CD4-positive, alpha-beta T cell (primary cell): ENCODE data around the gene MARCO. TPM values are rescaled to one million over a fixed set of nuclear protein-coding genes. Genes with fewer than 3 reads are reported as not detected.

ENCODE experiments used
- ATAC-seq: fragments of 200-7000 bp; cut with Tn5 transposase; one replicate; pipeline ENCODE4 v1.10.0; 2022; ENCODE audit warnings: mild to moderate bottlenecking; ENCODE audit not compliant: poor library complexity
- CTCF ChIA-PET: fragments of 350-600 bp; sonication (Branson Sonifier 250); formaldehyde crosslinking; loops from one replicate; lab custom pipeline; 2021; ENCODE audit warnings: antibody characterized with exemption, inconsistent platforms; lab: Charles Lee
- POLR2A ChIA-PET: fragments of 350-600 bp; sonication (Branson Sonifier 250); formaldehyde crosslinking; loops from one replicate; lab custom pipeline; 2021; ENCODE audit warnings: antibody characterized with exemption, inconsistent platforms; lab: Charles Lee
- DNase-seq, 14 experiments: peaks; one replicate each; pipeline ENCODE4 v3.0.0-alpha.2; 2013 to 2020; ENCODE audit warnings: mixed read lengths in 2 of 14
- H3K27ac ChIP-seq, 2 donors: one replicate each; pipeline versions ENCODE4 v1.5.1 to v1.7.0; 2013; ENCODE audit warnings: low read length in 2 of 2, low read depth in 1 of 2, mild to moderate bottlenecking in 1 of 2
- H3K27me3 ChIP-seq, 2 experiments: 1 replicate in 1 of 2; 2 replicates in 1 of 2; pipeline versions ENCODE4 v1.6.1 to v1.7.0; 2013; ENCODE audit warnings: low read length in 2 of 2, control low read depth in 1 of 2, mild to moderate bottlenecking in 1 of 2, moderate library complexity in 1 of 2; ENCODE audit not compliant: insufficient read depth in 2 of 2, control insufficient read depth in 1 of 2
- H3K36me3 ChIP-seq: one replicate; pipeline ENCODE4 v1.6.1; 2013; ENCODE audit warnings: low read length, control low read depth; ENCODE audit not compliant: insufficient read depth
- H3K4me1 ChIP-seq: one replicate; pipeline ENCODE4 v1.6.1; 2013; ENCODE audit warnings: low read length, control low read depth; ENCODE audit not compliant: insufficient read depth
- H3K4me3 ChIP-seq: one replicate; pipeline ENCODE4 v1.5.1; 2013; ENCODE audit warnings: mild to moderate bottlenecking, low read length, moderate library complexity
- H3K9me3 ChIP-seq, 2 experiments: 1 replicate in 1 of 2; 2 replicates in 1 of 2; pipeline versions ENCODE4 v1.6.1 to v1.7.0; 2013; ENCODE audit warnings: low read length in 2 of 2, mild to moderate bottlenecking in 2 of 2, control low read depth in 1 of 2, moderate library complexity in 1 of 2; ENCODE audit not compliant: control insufficient read depth in 1 of 2, insufficient read depth in 1 of 2
- H3K27ac Mint-ChIP-seq: one replicate; pipeline ENCODE4 v1.8.0; 2020; ENCODE audit warnings: mixed read lengths
- H3K27me3 Mint-ChIP-seq: one replicate; pipeline ENCODE4 v1.8.0; 2021; ENCODE audit warnings: mixed read lengths
- H3K36me3 Mint-ChIP-seq: one replicate; pipeline ENCODE4 v1.8.0; 2021; ENCODE audit warnings: low read depth, mixed read lengths
- H3K4me1 Mint-ChIP-seq: one replicate; pipeline ENCODE4 v1.8.0; 2021; ENCODE audit warnings: low read depth, mixed read lengths
- H3K4me3 Mint-ChIP-seq: one replicate; pipeline ENCODE4 v1.8.0; 2020; ENCODE audit warnings: mild to moderate bottlenecking, mixed read lengths
- H3K9me3 Mint-ChIP-seq: one replicate; pipeline ENCODE4 v1.8.0; 2020; ENCODE audit warnings: mixed read lengths
- intact Hi-C, 2 experiments: fragments of 100-400 bp; cut with DNase I in 1 of 2; cut with micrococcal nuclease in 1 of 2; formaldehyde crosslinking; loops; one replicate each; pipeline versions ENCODE4 v1.15.1 to v1.9.0; 2023 to 2025; cut with DNase I, micrococcal nuclease
- total RNA-seq, 174 experiments: library from RNA in 2 of 174; stranded (reverse) in 2 of 174; gene quantifications; one replicate each; pipeline ENCODE4 v1.2.3 and lab custom pipeline; 2021 to 2026
- TF ChIP-seq, protein P1 (sequence below): fragments of 200-600 bp; IDR thresholded peaks from one replicate; pipeline ENCODE4 v1.8.0; 2022; ENCODE audit warnings: antibody characterized with exemption, mild to moderate bottlenecking

The MARCO gene
- total RNA-seq, 2 experiments from 2014 or later, result 0.22 TPM; not detected in 1

DNA sequence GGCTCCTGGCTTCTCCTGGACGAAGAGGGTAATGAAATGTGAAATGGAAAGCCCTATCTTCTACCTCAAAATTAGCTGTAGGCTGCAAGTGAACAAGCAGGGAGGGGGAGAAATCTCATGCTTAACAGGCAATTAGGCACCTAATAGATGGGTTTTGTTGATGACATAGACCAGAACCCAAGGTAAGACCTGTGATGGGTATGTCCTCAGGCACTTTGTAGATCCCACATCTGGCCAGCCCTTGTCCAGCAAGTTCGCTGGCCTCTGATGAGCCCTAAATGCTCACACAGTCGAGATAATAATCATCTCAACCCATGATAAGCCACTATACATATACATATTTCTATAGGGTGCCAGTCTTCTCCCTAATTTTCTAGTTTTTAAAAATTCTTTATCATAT is 82.6 kb downstream of the MARCO start:
- Mint-ChIP-seq H3K27ac (no peak overlapping the region), H3K4me3 (no peak overlapping the region), H3K36me3 (no peaks in the 10 kb centered on the region), H3K27me3 (peaks cover 12% of the 10 kb centered on the region), H3K9me3 (no peaks in the 10 kb centered on the region), H3K4me1 (no peaks in the 10 kb centered on the region)
- ChIA-PET CTCF (no interaction called here), POLR2A (no interaction called here)
- Histone ChIP-seq H3K4me3 (no peak overlapping the region), H3K27me3 (peaks cover 0 to 2% of the 10 kb centered on the region in 2 experiments), H3K9me3 (peaks cover 0 to 9% of the 10 kb centered on the region in 2 experiments), H3K36me3 (no peaks in the 10 kb centered on the region), H3K4me1 (no peaks in the 10 kb centered on the region), H3K27ac (no peak overlapping the region)
- ATAC-seq, result no peak
- TF ChIP-seq, protein P1, sequence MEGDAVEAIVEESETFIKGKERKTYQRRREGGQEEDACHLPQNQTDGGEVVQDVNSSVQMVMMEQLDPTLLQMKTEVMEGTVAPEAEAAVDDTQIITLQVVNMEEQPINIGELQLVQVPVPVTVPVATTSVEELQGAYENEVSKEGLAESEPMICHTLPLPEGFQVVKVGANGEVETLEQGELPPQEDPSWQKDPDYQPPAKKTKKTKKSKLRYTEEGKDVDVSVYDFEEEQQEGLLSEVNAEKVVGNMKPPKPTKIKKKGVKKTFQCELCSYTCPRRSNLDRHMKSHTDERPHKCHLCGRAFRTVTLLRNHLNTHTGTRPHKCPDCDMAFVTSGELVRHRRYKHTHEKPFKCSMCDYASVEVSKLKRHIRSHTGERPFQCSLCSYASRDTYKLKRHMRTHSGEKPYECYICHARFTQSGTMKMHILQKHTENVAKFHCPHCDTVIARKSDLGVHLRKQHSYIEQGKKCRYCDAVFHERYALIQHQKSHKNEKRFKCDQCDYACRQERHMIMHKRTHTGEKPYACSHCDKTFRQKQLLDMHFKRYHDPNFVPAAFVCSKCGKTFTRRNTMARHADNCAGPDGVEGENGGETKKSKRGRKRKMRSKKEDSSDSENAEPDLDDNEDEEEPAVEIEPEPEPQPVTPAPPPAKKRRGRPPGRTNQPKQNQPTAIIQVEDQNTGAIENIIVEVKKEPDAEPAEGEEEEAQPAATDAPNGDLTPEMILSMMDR, result no peak
- no peak for DNase-seq
- intact Hi-C loops, result no loop called here

DNA sequence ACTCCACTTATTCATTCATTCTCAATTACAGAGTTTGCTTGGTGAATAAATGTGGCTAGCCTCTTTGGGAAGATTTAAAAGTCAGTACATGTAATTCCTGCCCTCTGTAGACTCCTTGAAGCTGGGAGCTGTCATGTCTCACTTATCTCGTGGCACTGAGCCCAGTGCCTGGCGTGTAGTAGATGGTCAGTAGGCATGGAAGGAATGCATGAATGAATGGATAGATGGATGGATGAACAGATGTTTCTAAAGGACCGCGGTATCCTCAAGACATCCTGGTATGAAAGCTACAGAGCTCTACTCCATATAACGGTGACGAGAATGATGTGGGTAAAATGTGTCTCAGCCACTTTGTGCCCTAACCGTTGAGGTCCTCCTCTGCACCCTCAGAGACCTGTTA is 83.0 kb downstream of the MARCO start:
- Mint-ChIP-seq H3K9me3 (no peaks in the 10 kb centered on the region), H3K4me1 (no peaks in the 10 kb centered on the region), H3K36me3 (no peaks in the 10 kb centered on the region), H3K4me3 (no peak overlapping the region), H3K27me3 (peaks cover 16% of the 10 kb centered on the region), H3K27ac (no peak overlapping the region)
- ChIA-PET POLR2A (no interaction called here), CTCF (no interaction called here)
- intact Hi-C loops, result no loop called here
- no peaks in the 10 kb centered on the region for H3K4me1 ChIP-seq
- TF ChIP-seq, protein P1, result no peak
- no peak overlapping the region for H3K27ac ChIP-seq
- ATAC-seq (no peak), DNase-seq (no peak)
- no peaks in the 10 kb centered on the region for H3K36me3 ChIP-seq
- peaks cover 0 to 6% of the 10 kb centered on the region in 2 experiments for H3K9me3 ChIP-seq
- H3K27me3 ChIP-seq, result peaks cover 0 to 5% of the 10 kb centered on the region in 2 experiments
- H3K4me3 ChIP-seq, result no peak overlapping the region

DNA sequence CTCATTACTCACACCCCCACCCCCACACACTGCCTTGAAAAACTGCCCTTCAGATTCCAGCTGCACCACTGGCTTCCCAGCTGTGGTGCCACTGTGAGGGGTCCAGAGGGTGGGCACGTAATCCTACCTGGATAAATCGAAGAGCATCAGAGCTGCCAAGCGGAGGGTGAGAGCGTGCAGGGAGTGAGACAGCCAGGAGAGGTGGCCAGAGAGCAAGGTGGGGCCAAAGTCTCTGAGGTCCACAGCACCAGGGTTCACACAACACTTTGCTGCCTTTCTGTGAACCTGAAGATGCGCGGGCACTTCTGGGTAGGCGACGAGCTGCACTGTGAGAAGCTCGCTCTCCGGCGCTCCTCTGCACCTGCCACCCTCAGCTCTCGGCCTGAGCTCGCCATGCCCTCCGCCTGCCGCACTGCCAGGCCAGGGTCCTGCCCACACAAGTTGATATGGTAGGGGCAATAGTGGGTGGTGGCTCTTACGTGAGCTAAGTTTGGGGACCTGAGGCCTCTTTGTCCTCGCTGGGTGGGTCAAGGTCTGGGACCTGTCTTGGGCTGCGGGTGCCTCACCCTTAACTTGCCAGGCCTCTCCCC is 83.9 kb downstream of the MARCO start:
- no peak for DNase-seq
- H3K9me3 ChIP-seq, result peaks cover 0 to 6% of the 10 kb centered on the region in 2 experiments
- Mint-ChIP-seq H3K27ac (no peak overlapping the region), H3K27me3 (peaks cover 25% of the 10 kb centered on the region), H3K4me1 (no peaks in the 10 kb centered on the region), H3K36me3 (no peaks in the 10 kb centered on the region), H3K9me3 (no peaks in the 10 kb centered on the region), H3K4me3 (no peak overlapping the region)
- H3K27me3 ChIP-seq, result peaks cover 0 to 7% of the 10 kb centered on the region in 2 experiments
- intact Hi-C loops, result no loop called here
- ChIA-PET CTCF (no interaction called here), POLR2A (interaction anchor here (0.6 kb wide), 1 partner anchor 630 kb away, joined by 4 read pairs; no protein-coding TSS in a partner anchor)
- H3K36me3 ChIP-seq, result no peaks in the 10 kb centered on the region
- TF ChIP-seq, protein P1, result no peak
- H3K4me1 ChIP-seq, result no peaks in the 10 kb centered on the region
- no peak for ATAC-seq
- no peak overlapping the region for H3K27ac ChIP-seq
- no peak overlapping the region for H3K4me3 ChIP-seq
